HEK293 (cell line): ENCODE measurements around the gene NBPF3.

Experiments
- CTCF ChIA-PET: fragments of 350-600 bp; formaldehyde crosslinking; extraction: SDS; loops from one replicate; lab custom pipeline; 2021; ENCODE audit warnings: antibody characterized with exemption; lab: Yijun Ruan, JAX
- POLR2A ChIA-PET: fragments of 300-600 bp; formaldehyde crosslinking; extraction: SDS; loops from one replicate; lab custom pipeline; 2020; ENCODE audit warnings: antibody characterized with exemption, inconsistent platforms; lab: Yijun Ruan, JAX
- H3K27ac ChIP-seq: fragments of 200-500 bp; sonication (Bioruptor generic); 2 replicates; pipeline ENCODE4 v1.5.1; 2014; ENCODE audit warnings: low read depth, low read length, control low read depth, inconsistent platforms; ENCODE audit errors: extremely low read depth
- H3K36me3 ChIP-seq, 2 experiments: fragments of 200-500 bp in 1 of 2; sonication (Bioruptor generic) in 1 of 2; 1 replicate in 1 of 2; 2 replicates in 1 of 2; pipeline ENCODE4 v1.5.1; 2014 to 2017; ENCODE audit warnings: inconsistent platforms in 2 of 2, low read length in 2 of 2; ENCODE audit not compliant: control insufficient read depth in 2 of 2, insufficient read depth in 1 of 2
- H3K4me1 ChIP-seq: fragments of 200-500 bp; sonication (Bioruptor generic); 2 replicates; pipeline ENCODE4 v1.5.1; 2014; ENCODE audit warnings: mild to moderate bottlenecking, low read length, inconsistent platforms; ENCODE audit not compliant: control insufficient read depth, insufficient read depth
- H3K4me3 ChIP-seq: 2 replicates; pipeline ENCODE4 v1.5.1; 2011; ENCODE audit warnings: low read depth, mild to moderate bottlenecking, control low read depth, low read length, moderate library complexity
- H3K9me3 ChIP-seq: fragments of 200-500 bp; sonication (Bioruptor generic); 2 replicates; pipeline ENCODE4 v1.5.1; 2014; ENCODE audit warnings: low read depth, low read length, inconsistent platforms; ENCODE audit not compliant: control insufficient read depth, insufficient read depth
- CTCF ChIP-seq: fragments of 450-650 bp; formaldehyde crosslinking; IDR thresholded peaks from 2 replicates; pipeline ENCODE4 v1.5.1; 2016; ENCODE audit warnings: missing biosample characterization, missing genetic modification characterization
- INSM2 ChIP-seq: fragments of 450-650 bp; formaldehyde crosslinking; IDR thresholded peaks from 2 replicates; pipeline ENCODE4 v1.5.1; 2016; ENCODE audit warnings: missing biosample characterization, missing genetic modification characterization
- KLF1 ChIP-seq: fragments of 450-650 bp; formaldehyde crosslinking; IDR thresholded peaks from 2 replicates; pipeline ENCODE4 v1.5.1; 2016; ENCODE audit warnings: missing biosample characterization, missing genetic modification characterization
- KLF16 ChIP-seq: fragments of 450-650 bp; formaldehyde crosslinking; IDR thresholded peaks from 2 replicates; pipeline ENCODE4 v1.5.1; 2017; ENCODE audit warnings: missing biosample characterization, missing genetic modification characterization
- KLF17 ChIP-seq: fragments of 450-650 bp; formaldehyde crosslinking; IDR thresholded peaks from 2 replicates; pipeline ENCODE4 v1.5.1; 2016; ENCODE audit warnings: missing biosample characterization, missing genetic modification characterization
- PRDM1 ChIP-seq: fragments of 450-650 bp; formaldehyde crosslinking; IDR thresholded peaks from 2 replicates; pipeline ENCODE4; 2016; ENCODE audit warnings: missing biosample characterization, missing genetic modification characterization
- ZFHX2 ChIP-seq: fragments of 450-650 bp; formaldehyde crosslinking; conservative IDR thresholded peaks from 2 replicates; pipeline ENCODE4 v1.5.1; 2016; ENCODE audit warnings: missing biosample characterization, missing genetic modification characterization
- ZFP3 ChIP-seq: fragments of 450-650 bp; formaldehyde crosslinking; IDR thresholded peaks from 2 replicates; pipeline ENCODE4 v1.5.1; 2016; ENCODE audit warnings: low read depth, missing biosample characterization, missing genetic modification characterization
- ZIC2 ChIP-seq: fragments of 450-650 bp; formaldehyde crosslinking; IDR thresholded peaks from 2 replicates; pipeline ENCODE4 v1.5.1; 2016; ENCODE audit warnings: missing biosample characterization, missing genetic modification characterization
- ZNF10 ChIP-seq: fragments of 450-650 bp; formaldehyde crosslinking; IDR thresholded peaks from 2 replicates; pipeline ENCODE4 v1.5.1; 2017; ENCODE audit warnings: missing biosample characterization, missing genetic modification characterization
- ZNF138 ChIP-seq: fragments of 450-650 bp; formaldehyde crosslinking; IDR thresholded peaks from 2 replicates; pipeline ENCODE4 v1.5.1; 2016; ENCODE audit warnings: missing biosample characterization, missing genetic modification characterization, borderline replicate concordance
- ZNF211 ChIP-seq: fragments of 450-650 bp; formaldehyde crosslinking; IDR thresholded peaks from 2 replicates; pipeline ENCODE4 v1.5.1; 2016; ENCODE audit warnings: low read depth, missing biosample characterization, missing genetic modification characterization
- ZNF223 ChIP-seq: fragments of 450-650 bp; formaldehyde crosslinking; IDR thresholded peaks from 2 replicates; pipeline ENCODE4 v1.5.1; 2016; ENCODE audit warnings: missing biosample characterization, missing genetic modification characterization
- ZNF239 ChIP-seq: fragments of 450-650 bp; formaldehyde crosslinking; IDR thresholded peaks from 2 replicates; pipeline ENCODE4 v1.5.1; 2016; ENCODE audit warnings: missing biosample characterization, missing genetic modification characterization
- ZNF248 ChIP-seq: fragments of 450-650 bp; formaldehyde crosslinking; IDR thresholded peaks from 2 replicates; pipeline ENCODE4 v1.5.1; 2017; ENCODE audit warnings: missing biosample characterization, missing genetic modification characterization
- ZNF416 ChIP-seq: fragments of 450-650 bp; formaldehyde crosslinking; IDR thresholded peaks from 2 replicates; pipeline ENCODE4 v1.5.1; 2016; ENCODE audit warnings: missing biosample characterization, missing genetic modification characterization
- ZNF791 ChIP-seq: fragments of 450-650 bp; formaldehyde crosslinking; IDR thresholded peaks from 2 replicates; pipeline ENCODE4 v1.5.1; 2016; ENCODE audit warnings: missing biosample characterization, missing genetic modification characterization

NBPF3 gene

GRCh38 chr1:21521717-21522060, 81.8 kb downstream of the NBPF3 start:
- ChIA-PET CTCF (no interaction called here), POLR2A (no interaction called here)
- TF ChIP-seq ZFP3 (tag by site-specific recombination) (no peak), ZNF223 (tag by site-specific recombination) (no peak), CTCF (tag by site-specific recombination) (no peak), ZNF791 (no peak), ZNF416 (tag by site-specific recombination) (no peak), ZNF211 (tag by site-specific recombination) (no peak), ZNF10 (tag by site-specific recombination) (no peak), INSM2 (no peak)
- no peak overlapping the region for H3K27ac ChIP-seq
- H3K4me3 ChIP-seq = no peak overlapping the region
- H3K36me3 ChIP-seq = no peaks in the 10 kb centered on the region
- H3K4me1 ChIP-seq = no peaks in the 10 kb centered on the region
- no peaks in the 10 kb centered on the region for H3K9me3 ChIP-seq

- H3K36me3 ChIP-seq = no peaks in the 10 kb centered on the region
- ChIA-PET POLR2A (no interaction called here), CTCF (interaction anchor here (1.1 to 2.1 kb wide), 4 partner anchors 11 to 305 kb away, joined by 3 to 8 read pairs (median 4); no protein-coding TSS in a partner anchor)
- TF ChIP-seq ZNF239 = no peak
- TF ChIP-seq ZNF248 = no peak
- no peak for TF ChIP-seq PRDM1 (tag by site-specific recombination)
- H3K4me1 ChIP-seq = no peaks in the 10 kb centered on the region
- H3K9me3 ChIP-seq = no peaks in the 10 kb centered on the region
- H3K27ac ChIP-seq = no peak overlapping the region
- H3K4me3 ChIP-seq = no peak overlapping the region
Measured at GRCh38 chr1:21522525-21523038, 82.6 kb downstream of the NBPF3 start.

- CTCF ChIA-PET = interaction anchor here (0.6 to 2.1 kb wide), 5 partner anchors 12 to 305 kb away, joined by 3 to 8 read pairs (median 4); no protein-coding TSS in a partner anchor
- Histone ChIP-seq H3K4me3 (no peak overlapping the region), H3K27ac (no peak overlapping the region), H3K4me1 (no peaks in the 10 kb centered on the region), H3K9me3 (no peaks in the 10 kb centered on the region), H3K36me3 (no peaks in the 10 kb centered on the region)
- POLR2A ChIA-PET = no interaction called here
- TF ChIP-seq ZIC2 (tag by site-specific recombination) = peak; percentile 72
- TF ChIP-seq ZNF138 (tag by site-specific recombination) = no peak
- no peak for TF ChIP-seq KLF17 (tag by site-specific recombination)
- TF ChIP-seq KLF16 (tag by site-specific recombination) = no peak
- TF ChIP-seq ZFHX2 (tag by site-specific recombination) = no peak
- TF ChIP-seq KLF1 (tag by site-specific recombination) = peak; percentile 56
Measured at GRCh38 chr1:21523297-21523813, 83.4 kb downstream of the NBPF3 start.
